PC-9 (cell line): ENCODE results near the gene FAM120B. TPM values are rescaled to one million over a fixed set of nuclear protein-coding genes. Genes with fewer than 3 reads are reported as not detected.
A peak's percentile ranks its signal among the peaks of the same experiment; 100 is the strongest.

Experiments used
- BruUV-seq: library from RNA; stranded (reverse); fragments of 400-500 nt; replicated peaks from 2 replicates; lab custom pipeline; 2021; lab: Mats Ljungman, UMichigan
- CTCF ChIA-PET: fragments of 300-600 bp; sonication (Branson Sonifier 250); formaldehyde crosslinking; loops from one replicate; lab custom pipeline; 2022; ENCODE audit warnings: antibody characterized with exemption; lab: Charles Lee
- POLR2A ChIA-PET: fragments of 300-600 bp; sonication (Branson Sonifier 250); formaldehyde crosslinking; loops from one replicate; lab custom pipeline; 2022; ENCODE audit warnings: antibody characterized with exemption; ENCODE audit not compliant: unreplicated experiment; lab: Charles Lee
- DNase-seq, 2 experiments: peaks; one replicate each; pipeline versions ENCODE4 v3.0.0 to v3.0.0-alpha.2; 2015 to 2022; ENCODE audit warnings: mixed read lengths in 1 of 2
- H2AFZ ChIP-seq: fragments of 200-600 bp; sonication (generic); 2 replicates; pipeline ENCODE4 v1.8.1; 2017; ENCODE audit warnings: antibody characterized with exemption
- H3F3A ChIP-seq: fragments of 200-600 bp; sonication (generic); 2 replicates; pipeline ENCODE4 v1.8.1; 2017; ENCODE audit warnings: antibody characterized with exemption, mild to moderate bottlenecking, low read depth; ENCODE audit not compliant: insufficient read depth
- H3K27ac ChIP-seq: fragments of 200-600 bp; sonication (generic); 2 replicates; pipeline ENCODE4 v1.6.1; 2016; ENCODE audit warnings: mixed run types
- H3K27me3 ChIP-seq: fragments of 200-600 bp; sonication (generic); 2 replicates; pipeline ENCODE4 v1.6.1; 2016; ENCODE audit warnings: low read depth, mixed run types; ENCODE audit not compliant: insufficient read depth
- H3K36me3 ChIP-seq: fragments of 200-600 bp; sonication (generic); 2 replicates; pipeline ENCODE4 v1.6.1; 2016; ENCODE audit warnings: low read depth, mixed run types
- H3K4me1 ChIP-seq: fragments of 200-600 bp; sonication (generic); replicated peaks from 2 replicates; pipeline ENCODE4 v1.6.1; 2016; ENCODE audit warnings: mixed run types; ENCODE audit not compliant: insufficient read depth
- H3K4me2 ChIP-seq: fragments of 200-600 bp; sonication (generic); 2 replicates; pipeline ENCODE4 v1.6.1; 2017; ENCODE audit warnings: mixed run types
- H3K4me3 ChIP-seq: fragments of 200-600 bp; sonication (generic); 2 replicates; pipeline ENCODE4 v1.6.1; 2016; ENCODE audit warnings: mixed run types
- H3K79me2 ChIP-seq: fragments of 200-600 bp; sonication (generic); 2 replicates; pipeline ENCODE4 v1.6.1; 2017; ENCODE audit warnings: low read depth, mixed run types
- H3K9me2 ChIP-seq: fragments of 200-600 bp; sonication (generic); 2 replicates; pipeline ENCODE4 v1.8.1; 2017; ENCODE audit warnings: mild to moderate bottlenecking; ENCODE audit not compliant: insufficient read depth
- H3K9me3 ChIP-seq: fragments of 200-600 bp; sonication (generic); 2 replicates; pipeline ENCODE4 v1.8.1; 2016; ENCODE audit warnings: low read depth; ENCODE audit not compliant: insufficient read depth
- H4K20me1 ChIP-seq: fragments of 200-600 bp; sonication (generic); 2 replicates; pipeline ENCODE4 v1.8.1; 2017; ENCODE audit not compliant: insufficient read depth
- CTCF ChIP-seq: fragments of 200-600 bp; sonication (generic); conservative IDR thresholded peaks from 2 replicates; pipeline ENCODE4 v1.6.1; 2017; ENCODE audit warnings: mixed run types, antibody characterized with exemption, mild to moderate bottlenecking, moderate library complexity
- EZH2 ChIP-seq: fragments of 200-600 bp; sonication (generic); IDR thresholded peaks from 2 replicates; pipeline ENCODE4 v1.8.0; 2017; ENCODE audit warnings: antibody characterized with exemption, low read depth
- intact Hi-C: fragments of 100-400 bp; cut with micrococcal nuclease; formaldehyde crosslinking; loops from one replicate; pipeline ENCODE4 v1.10.0; 2022; ENCODE audit not compliant: unreplicated experiment
- total RNA-seq: library from RNA; stranded (reverse); gene quantifications from 2 replicates; pipeline ENCODE4 v1.2.3, GENCODE V29; 2021

FAM120B gene
- total RNA-seq, 1 experiment from 2014 or later, result 14.3 TPM

GRCh38 chr6:170278743-170279094 lies 27.8 kb upstream of the FAM120B start:
- BruUV-seq, result no TSS peak
- no peak overlapping the region for H3K4me3 ChIP-seq
- POLR2A ChIA-PET, result no interaction called here

GRCh38 chr6:170279426-170279825 lies 27.1 kb upstream of the FAM120B start:
- Histone ChIP-seq H3F3A (no peaks in the 10 kb centered on the region), H2AFZ (no peak overlapping the region), H3K27ac (no peak overlapping the region), H3K4me3 (no peak overlapping the region), H4K20me1 (no peaks in the 10 kb centered on the region), H3K4me2 (no peak overlapping the region), H3K36me3 (no peaks in the 10 kb centered on the region), H3K27me3 (peaks cover 81% of the 10 kb centered on the region), H3K9me2 (no peaks in the 10 kb centered on the region), H3K79me2 (no peaks in the 10 kb centered on the region), H3K9me3 (no peaks in the 10 kb centered on the region), H3K4me1 (no peaks in the 10 kb centered on the region)
- no peak for TF ChIP-seq CTCF
- no peak for TF ChIP-seq EZH2
- no peak for DNase-seq
- CTCF ChIA-PET, result no interaction called here
- BruUV-seq, result no TSS peak
- POLR2A ChIA-PET, result no interaction called here
- intact Hi-C loops, result no loop called here

More at GRCh38 chr6:170278743-170279094, 27.8 kb upstream of the FAM120B start:
- no peak for TF ChIP-seq EZH2
- TF ChIP-seq CTCF, result no peak
- Histone ChIP-seq H3K27me3 (peaks cover 81% of the 10 kb centered on the region), H3K79me2 (no peaks in the 10 kb centered on the region), H2AFZ (no peak overlapping the region), H3F3A (no peaks in the 10 kb centered on the region), H3K27ac (no peak overlapping the region), H3K4me1 (no peaks in the 10 kb centered on the region), H3K4me2 (no peak overlapping the region), H3K9me2 (no peaks in the 10 kb centered on the region), H4K20me1 (no peaks in the 10 kb centered on the region), H3K9me3 (no peaks in the 10 kb centered on the region), H3K36me3 (no peaks in the 10 kb centered on the region)
- intact Hi-C loops, result no loop called here
- CTCF ChIA-PET, result no interaction called here
- DNase-seq, result no peak

GRCh38 chr6:170279977-170280688 lies 26.4 kb upstream of the FAM120B start:
- Histone ChIP-seq H3K27me3 (peaks cover 81% of the 10 kb centered on the region), H3K4me3 (no peak overlapping the region), H3K27ac (no peak overlapping the region), H3K9me3 (no peaks in the 10 kb centered on the region), H3K9me2 (no peaks in the 10 kb centered on the region), H3K79me2 (no peaks in the 10 kb centered on the region), H3F3A (no peaks in the 10 kb centered on the region), H4K20me1 (no peaks in the 10 kb centered on the region), H3K4me2 (no peak overlapping the region), H3K36me3 (no peaks in the 10 kb centered on the region), H2AFZ (no peak overlapping the region), H3K4me1 (no peaks in the 10 kb centered on the region)
- ChIA-PET POLR2A (no interaction called here), CTCF (no interaction called here)
- intact Hi-C loops, result no loop called here
- TF ChIP-seq EZH2, result no peak
- no peak for TF ChIP-seq CTCF
- no TSS peak for BruUV-seq
- DNase-seq, result peak; percentile 35 to 44
